Measurements from ENCODE around the gene IRF7.

GRCh38 chr11:608791-609251 is 6.9 kb downstream of the IRF7 start:
- TF ChIP-seq CTCF (conservative IDR thresholded peaks at IDR 0.05; ENCODE audit: low read depth, low read length) (no peak), ELK1 (IDR thresholded peaks at IDR 0.05; ENCODE audit: borderline replicate concordance, low read depth, low read length) (no peak), MAFK (IDR thresholded peaks at IDR 0.05; ENCODE audit: low read depth, low read length) (no peak)
